ENCODE data around the gene CD80. TPM values are rescaled to one million over a fixed set of nuclear protein-coding genes. Genes with fewer than 3 reads are reported as not detected.

Gene CD80
- total and polyA plus RNA-seq, 9 of the 15 experiments (the other 6 are each of a cell fraction or from before 2014, with no cell fraction given), result 3.0 to 8.2 (median 5.7) TPM

DNA sequence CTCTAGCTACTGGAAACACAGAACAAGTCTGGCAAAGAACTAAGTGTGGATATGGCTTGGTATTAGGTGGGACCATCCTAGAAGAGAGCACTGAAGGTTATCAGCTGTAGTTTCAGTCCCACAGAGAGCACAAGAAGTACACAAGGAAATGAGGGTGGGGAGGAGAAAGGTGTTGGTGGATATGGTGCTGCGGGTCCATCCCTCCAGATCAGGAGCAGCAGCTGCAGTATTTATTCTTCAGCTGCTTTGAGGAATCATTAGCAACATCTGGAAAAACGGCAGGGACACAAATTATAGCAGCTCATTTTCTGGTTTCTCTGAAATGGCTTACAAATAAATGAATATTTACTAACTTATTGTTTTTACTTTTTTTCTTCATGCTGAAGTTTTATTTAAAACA is 29.0 kb downstream of the CD80 start:
- no TSS peak for BruUV-seq (replicated peaks)
- H3K9ac ChIP-seq (ENCODE audit: insufficient read depth in 1 of 2, low read depth in 2 of 2, low read length in 2 of 2), result no peak overlapping the region
- FAIRE-seq, result no peak
- no peak for DNase-seq (ENCODE audit: extremely low read depth in 1 of 4, low spot score in 3 of 4)
- no peaks in the 10 kb centered on the region for H4K20me1 ChIP-seq (replicated peaks; ENCODE audit: control insufficient read depth, insufficient read depth, low read length)
- H3K4me3 ChIP-seq, result no peak overlapping the region
- no peaks in the 10 kb centered on the region for H3K9me3 ChIP-seq (replicated peaks; ENCODE audit: control insufficient read depth, insufficient read depth, low read depth, low read length)
- ChIA-PET CTCF (ENCODE audit: low intra/inter-chr PET ratio) (no interaction called here), POLR2A (interaction anchor here (0.5 to 0.9 kb wide), 3 partner anchors 22 to 78 kb away, joined by 3 read pairs; no protein-coding TSS in a partner anchor)
- H3K27ac ChIP-seq (ENCODE audit: extremely low read depth, low read depth, low read length), result no peak overlapping the region
- H3K4me1 ChIP-seq (replicated peaks in 1 of 2; ENCODE audit: control insufficient read depth in 2 of 2, insufficient read depth in 2 of 2, low read length in 2 of 2), result no peaks in the 10 kb centered on the region
- H3K36me3 ChIP-seq (ENCODE audit: control insufficient read depth, insufficient read depth, low read length), result peaks cover 5% of the 10 kb centered on the region; the same call in 1 of the 3 replicates
- no peaks in the 10 kb centered on the region for H3K79me2 ChIP-seq (ENCODE audit: control insufficient read depth, insufficient read depth, low read length)
- WGBS (ENCODE audit: insufficient coverage, low coverage, missing lambda C conversion rate), result 29% methylated on average over 2 of the region's 2 CpGs
- no peaks in the 10 kb centered on the region for H3K9me1 ChIP-seq (ENCODE audit: control insufficient read depth, insufficient read depth, low read length)
- no peak overlapping the region for H3K4me2 ChIP-seq (ENCODE audit: insufficient read depth, low read length)
- intact Hi-C loops (cut with micrococcal nuclease) (no loop called here), in situ Hi-C loops (cut with MboI) (no loop called here)
- TF ChIP-seq RBM15 (IDR thresholded peaks at IDR 0.05; ENCODE audit: insufficient read depth, low read length) (no peak), HNRNPUL1 (IDR thresholded peaks at IDR 0.05; ENCODE audit: low read length) (no peak), PTRF (tag; IDR thresholded peaks at IDR 0.05) (no peak)
- H2AFZ ChIP-seq (ENCODE audit: low read depth, low read length), result no peak overlapping the region
- H3K27me3 ChIP-seq (ENCODE audit: control insufficient read depth in 2 of 2, insufficient read depth in 2 of 2, low read length in 2 of 2), result no peaks in the 10 kb centered on the region
- ATAC-seq, result no peak

DNA sequence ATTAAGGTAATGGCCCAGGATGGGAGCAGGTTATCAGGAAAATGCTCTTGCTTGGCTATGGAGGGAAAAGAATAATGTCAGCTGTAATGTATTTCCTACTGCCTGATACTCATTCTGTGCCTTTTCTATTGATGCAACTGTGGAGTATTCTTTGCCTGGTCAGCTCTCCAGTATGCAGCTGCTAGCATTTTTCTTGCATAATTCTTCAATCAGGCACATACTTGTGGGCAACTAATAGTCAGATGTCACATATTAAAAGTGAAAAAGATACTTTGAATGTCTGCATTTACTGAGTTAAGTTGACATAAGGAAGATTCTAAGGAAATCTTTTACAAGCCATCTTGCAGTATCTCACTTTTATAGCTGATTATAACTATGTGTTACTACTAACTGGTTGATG is 29.5 kb downstream of the CD80 start:
- TF ChIP-seq RCOR1 (IDR thresholded peaks at IDR 0.05; ENCODE audit: borderline replicate concordance in 1 of 2, low read depth in 2 of 2, low read length in 2 of 2) (no peak), U2AF1 (optimal IDR thresholded peaks at IDR 0.05; ENCODE audit: low read depth, low read length) (no peak)
- TF ChIP-seq, protein P1, sequence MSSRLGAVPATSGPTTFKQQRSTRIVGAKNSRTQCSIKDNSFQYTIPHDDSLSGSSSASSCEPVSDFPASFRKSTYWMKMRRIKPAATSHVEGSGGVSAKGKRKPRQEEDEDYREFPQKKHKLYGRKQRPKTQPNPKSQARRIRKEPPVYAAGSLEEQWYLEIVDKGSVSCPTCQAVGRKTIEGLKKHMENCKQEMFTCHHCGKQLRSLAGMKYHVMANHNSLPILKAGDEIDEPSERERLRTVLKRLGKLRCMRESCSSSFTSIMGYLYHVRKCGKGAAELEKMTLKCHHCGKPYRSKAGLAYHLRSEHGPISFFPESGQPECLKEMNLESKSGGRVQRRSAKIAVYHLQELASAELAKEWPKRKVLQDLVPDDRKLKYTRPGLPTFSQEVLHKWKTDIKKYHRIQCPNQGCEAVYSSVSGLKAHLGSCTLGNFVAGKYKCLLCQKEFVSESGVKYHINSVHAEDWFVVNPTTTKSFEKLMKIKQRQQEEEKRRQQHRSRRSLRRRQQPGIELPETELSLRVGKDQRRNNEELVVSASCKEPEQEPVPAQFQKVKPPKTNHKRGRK (tag; IDR thresholded peaks at IDR 0.05), result no peak
- no peak overlapping the region for H3K4me3 ChIP-seq
- no peak overlapping the region for H3K4me2 ChIP-seq (ENCODE audit: insufficient read depth, low read length)
- H2AFZ ChIP-seq (ENCODE audit: low read depth, low read length), result no peak overlapping the region
- FAIRE-seq (no peak), ATAC-seq (no peak), DNase-seq (ENCODE audit: extremely low read depth in 1 of 4, low spot score in 3 of 4) (no peak)
- peaks cover 10% of the 10 kb centered on the region; the same call in 1 of the 3 replicates for H3K36me3 ChIP-seq (ENCODE audit: control insufficient read depth, insufficient read depth, low read length)
- H3K4me1 ChIP-seq (replicated peaks in 1 of 2; ENCODE audit: control insufficient read depth in 2 of 2, insufficient read depth in 2 of 2, low read length in 2 of 2), result no peaks in the 10 kb centered on the region
- no peaks in the 10 kb centered on the region for H3K27me3 ChIP-seq (ENCODE audit: control insufficient read depth in 2 of 2, insufficient read depth in 2 of 2, low read length in 2 of 2)
- no TSS peak for BruUV-seq (replicated peaks)
- in situ Hi-C loops (cut with MboI) (no loop called here), intact Hi-C loops (cut with micrococcal nuclease) (no loop called here)
- no peak overlapping the region for H3K27ac ChIP-seq (ENCODE audit: extremely low read depth, low read depth, low read length)
- H3K9me1 ChIP-seq (ENCODE audit: control insufficient read depth, insufficient read depth, low read length), result no peaks in the 10 kb centered on the region
- no peaks in the 10 kb centered on the region for H4K20me1 ChIP-seq (replicated peaks; ENCODE audit: control insufficient read depth, insufficient read depth, low read length)
- CTCF ChIA-PET (ENCODE audit: low intra/inter-chr PET ratio), result no interaction called here
- H3K9ac ChIP-seq (ENCODE audit: insufficient read depth in 1 of 2, low read depth in 2 of 2, low read length in 2 of 2), result no peak overlapping the region
- POLR2A ChIA-PET, result interaction anchor here (0.7 kb wide), 1 partner anchor 25 kb away, joined by 3 read pairs; no protein-coding TSS in a partner anchor
- H3K9me3 ChIP-seq (replicated peaks; ENCODE audit: control insufficient read depth, insufficient read depth, low read depth, low read length), result no peaks in the 10 kb centered on the region
- H3K79me2 ChIP-seq (ENCODE audit: control insufficient read depth, insufficient read depth, low read length), result no peaks in the 10 kb centered on the region

Measured in K562 (cell line).